H9 (cell line): Measurements from ENCODE around the gene OAS2. TPM values are rescaled to one million over a fixed set of nuclear protein-coding genes. Genes with fewer than 3 reads are reported as not detected.

Experiments used
- DNase-seq: peaks from one replicate; pipeline ENCODE4 v3.0.0-alpha.2; 2017
- H2AFZ ChIP-seq: one replicate; pipeline ENCODE4 v1.6.1; 2013; ENCODE audit warnings: mild to moderate bottlenecking, low read length, control low read depth, moderate library complexity
- H2AK5ac ChIP-seq: 2 replicates; pipeline ENCODE4 v1.6.1; 2013; ENCODE audit warnings: low read length, control low read depth, mixed read lengths; ENCODE audit not compliant: insufficient read length
- H2BK120ac ChIP-seq: one replicate; pipeline ENCODE4 v1.6.1; 2013; ENCODE audit warnings: low read depth, mild to moderate bottlenecking, low read length, control low read depth, inconsistent platforms; ENCODE audit not compliant: poor library complexity, severe bottlenecking
- H2BK12ac ChIP-seq: 2 replicates; pipeline ENCODE4 v1.6.1; 2013; ENCODE audit warnings: low read length, control low read depth, mixed read lengths, low read depth; ENCODE audit not compliant: insufficient read length
- H2BK15ac ChIP-seq: 2 replicates; pipeline ENCODE4 v1.6.1; 2013; ENCODE audit warnings: low read depth, low read length, control low read depth
- H2BK20ac ChIP-seq: one replicate; pipeline ENCODE4 v1.6.1; 2013; ENCODE audit warnings: low read depth, mild to moderate bottlenecking, low read length, control low read depth, inconsistent platforms; ENCODE audit not compliant: poor library complexity, severe bottlenecking
- H2BK5ac ChIP-seq: 2 replicates; pipeline ENCODE4 v1.6.1; 2013; ENCODE audit warnings: low read length, control low read depth, mixed read lengths; ENCODE audit not compliant: insufficient read length
- H3K14ac ChIP-seq: 2 replicates; pipeline ENCODE4 v1.6.1; 2013; ENCODE audit warnings: low read length, control low read depth; ENCODE audit not compliant: insufficient read depth
- H3K18ac ChIP-seq: 2 replicates; pipeline ENCODE4 v1.6.1; 2013; ENCODE audit warnings: low read depth, mild to moderate bottlenecking, mixed read lengths, low read length, control low read depth; ENCODE audit not compliant: insufficient read length
- H3K23ac ChIP-seq: 2 replicates; pipeline ENCODE4 v1.6.1; 2013; ENCODE audit warnings: low read length, control low read depth, mixed read lengths, low read depth; ENCODE audit not compliant: insufficient read length
- H3K23me2 ChIP-seq: 2 replicates; pipeline ENCODE4 v1.6.1; 2013; ENCODE audit warnings: low read depth, mild to moderate bottlenecking, mixed read lengths, low read length, control low read depth; ENCODE audit not compliant: insufficient read length, poor library complexity, severe bottlenecking
- H3K27ac ChIP-seq: 2 replicates; pipeline ENCODE4 v1.5.1; 2013; ENCODE audit warnings: low read length, control low read depth, mixed read lengths, low read depth; ENCODE audit not compliant: insufficient read length
- H3K27me3 ChIP-seq: 2 replicates; pipeline ENCODE4 v1.6.1; 2013; ENCODE audit warnings: low read length, control low read depth, inconsistent platforms; ENCODE audit not compliant: insufficient read depth
- H3K4ac ChIP-seq: 2 replicates; pipeline ENCODE4 v1.6.1; 2013; ENCODE audit warnings: low read depth, mild to moderate bottlenecking, control low read depth, inconsistent platforms, low read length, moderate library complexity
- H3K4me1 ChIP-seq: 2 replicates; pipeline ENCODE4 v1.6.1; 2013; ENCODE audit warnings: low read length, control low read depth, inconsistent platforms; ENCODE audit not compliant: insufficient read depth
- H3K4me2 ChIP-seq: 2 replicates; pipeline ENCODE4 v1.6.1; 2013; ENCODE audit warnings: low read length, control low read depth, mixed read lengths; ENCODE audit not compliant: insufficient read length, insufficient read depth
- H3K56ac ChIP-seq: 2 replicates; pipeline ENCODE4 v1.6.1; 2013; ENCODE audit warnings: low read depth, mild to moderate bottlenecking, mixed read lengths, low read length, control low read depth; ENCODE audit not compliant: insufficient read length
- H3K79me1 ChIP-seq: 2 replicates; pipeline ENCODE4 v1.6.1; 2013; ENCODE audit warnings: low read depth, mild to moderate bottlenecking, moderate library complexity, low read length, control low read depth, inconsistent platforms; ENCODE audit not compliant: insufficient read depth, poor library complexity, severe bottlenecking
- H3K79me2 ChIP-seq: 2 replicates; pipeline ENCODE4 v1.6.1; 2013; ENCODE audit warnings: low read length, control low read depth, inconsistent platforms; ENCODE audit not compliant: insufficient read depth
- H3K9ac ChIP-seq: 2 replicates; pipeline ENCODE4 v1.6.1; 2013; ENCODE audit warnings: low read length, control low read depth, mixed read lengths; ENCODE audit not compliant: insufficient read length; ENCODE audit errors: extremely low read depth
- H3K9me3 ChIP-seq: one replicate; pipeline ENCODE4 v1.6.1; 2013; ENCODE audit warnings: low read depth, low read length, inconsistent platforms; ENCODE audit not compliant: control insufficient read depth
- H3T11ph ChIP-seq: one replicate; pipeline ENCODE4 v1.6.1; 2013; ENCODE audit warnings: mild to moderate bottlenecking, low read length, control low read depth, inconsistent platforms
- H4K20me1 ChIP-seq: one replicate; pipeline ENCODE4 v1.6.1; 2013; ENCODE audit not compliant: control insufficient read depth, insufficient read length, insufficient read depth
- H4K5ac ChIP-seq: 2 replicates; pipeline ENCODE4 v1.6.1; 2013; ENCODE audit warnings: low read depth, mild to moderate bottlenecking, mixed read lengths, low read length, control low read depth; ENCODE audit not compliant: insufficient read length
- H4K8ac ChIP-seq: replicated peaks from 2 replicates; pipeline ENCODE4 v1.6.1; 2013; ENCODE audit warnings: low read length, control low read depth, mixed read lengths, low read depth; ENCODE audit not compliant: insufficient read length
- H4K91ac ChIP-seq: 2 replicates; pipeline ENCODE4 v1.6.1; 2013; ENCODE audit warnings: low read depth, mild to moderate bottlenecking, moderate library complexity, mixed read lengths, low read length, control low read depth; ENCODE audit not compliant: insufficient read length
- H3K27ac Mint-ChIP-seq, 3 experiments: 2 replicates in 2 of 3; 3 replicates in 1 of 3; pipeline ENCODE4 v1.8.0; 2020 to 2021; ENCODE audit warnings: mixed read lengths in 3 of 3, mild to moderate bottlenecking in 1 of 3, moderate library complexity in 1 of 3
- H3K27me3 Mint-ChIP-seq: 2 replicates; pipeline ENCODE4 v1.8.0; 2021; ENCODE audit warnings: low read depth, mild to moderate bottlenecking, moderate library complexity, mixed read lengths
- H3K36me3 Mint-ChIP-seq, 3 experiments: 2 replicates in 2 of 3; 3 replicates in 1 of 3; pipeline ENCODE4 v1.8.0; 2020 to 2021; ENCODE audit warnings: low read depth in 3 of 3, mixed read lengths in 3 of 3; ENCODE audit not compliant: insufficient read depth in 1 of 3
- H3K4me1 Mint-ChIP-seq, 2 experiments: 2 replicates each; pipeline ENCODE4 v1.8.0; 2020; ENCODE audit warnings: mixed read lengths in 2 of 2
- H3K4me3 Mint-ChIP-seq, 2 experiments: 2 replicates in 1 of 2; 3 replicates in 1 of 2; pipeline ENCODE4 v1.8.0; 2020 to 2021; ENCODE audit warnings: mild to moderate bottlenecking in 2 of 2, mixed read lengths in 2 of 2, moderate library complexity in 1 of 2
- H3K9me3 Mint-ChIP-seq, 2 experiments: 2 replicates in 1 of 2; 3 replicates in 1 of 2; pipeline ENCODE4 v1.8.0; 2020; ENCODE audit warnings: mild to moderate bottlenecking in 2 of 2, mixed read lengths in 2 of 2, moderate library complexity in 1 of 2
- WGBS: extraction: QIAGEN DNeasy Blood & Tissue Kit; methylation state at CpG from one replicate; pipeline ENCODE4 v1.1.7; 2013; ENCODE audit warnings: missing lambda C conversion rate, low lambda C conversion rate, mixed read lengths; ENCODE audit not compliant: insufficient read length; ENCODE audit errors: extremely low coverage; 5-methylcytosine and 5-hydroxymethylcytosine counted together
- total RNA-seq: library from RNA; stranded (reverse); gene quantifications from 2 replicates; pipeline ENCODE4 v1.2.1, GENCODE V29; 2021
- TF ChIP-seq, protein P1 (sequence below): fragments of 200-600 bp; sonication (generic); conservative IDR thresholded peaks from 3 replicates; pipeline ENCODE4 v1.8.0; 2021; ENCODE audit warnings: antibody characterized with exemption, mild to moderate bottlenecking

The OAS2 gene
- total RNA-seq, 1 experiment from 2014 or later: not detected

DNA sequence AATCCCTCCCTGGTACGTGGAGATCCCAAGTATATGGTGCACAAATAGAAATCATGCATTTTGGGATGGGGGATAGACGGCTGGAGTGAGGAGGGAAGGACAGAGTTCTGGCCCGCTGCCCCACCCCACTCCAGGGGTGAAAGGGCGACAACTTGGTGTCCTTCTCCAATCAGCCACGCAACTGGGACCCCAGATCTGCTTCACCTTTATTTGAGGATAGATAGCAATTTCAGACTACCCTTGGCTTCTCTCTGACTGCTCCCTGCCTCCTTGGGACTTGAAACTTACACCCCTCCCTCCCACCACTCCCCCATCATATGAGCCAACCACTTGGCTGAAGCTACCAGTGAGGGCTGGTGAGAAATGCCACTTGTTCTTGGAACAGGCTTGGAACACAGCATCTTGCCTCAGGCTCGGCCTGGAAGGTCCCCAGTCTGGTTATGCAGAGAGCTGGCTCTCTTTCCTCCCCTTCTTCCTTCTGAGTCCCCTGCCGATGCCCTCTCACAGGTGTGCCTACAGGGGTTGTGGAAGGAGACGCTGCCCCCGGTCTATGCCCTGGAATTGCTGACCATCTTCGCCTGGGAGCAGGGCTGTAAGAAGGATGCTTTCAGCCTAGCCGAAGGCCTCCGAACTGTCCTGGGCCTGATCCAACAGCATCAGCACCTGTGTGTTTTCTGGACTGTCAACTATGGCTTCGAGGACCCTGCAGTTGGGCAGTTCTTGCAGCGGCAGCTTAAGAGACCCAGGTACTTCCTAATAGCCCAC, 31.9 kb upstream of the OAS2 start:
- H3K36me3 Mint-ChIP-seq: no peaks in the 10 kb centered on the region
- WGBS: no CpG with 5 or more reads among the region's 14 CpGs
- Histone ChIP-seq H3K27ac (no peak overlapping the region), H2AK5ac (no peak overlapping the region), H3K18ac (no peak overlapping the region), H3K23me2 (no peaks in the 10 kb centered on the region), H2BK12ac (no peak overlapping the region), H2BK5ac (no peak overlapping the region), H3T11ph (no peak overlapping the region), H4K8ac (no peak overlapping the region), H3K79me1 (no peaks in the 10 kb centered on the region), H4K91ac (no peak overlapping the region), H2BK20ac (no peak overlapping the region), H2BK120ac (no peak overlapping the region), H3K4me2 (no peak overlapping the region), H3K9ac (no peak overlapping the region), H3K79me2 (no peaks in the 10 kb centered on the region), H3K27me3 (no peaks in the 10 kb centered on the region), H3K4ac (no peak overlapping the region), H3K9me3 (no peaks in the 10 kb centered on the region), H3K56ac (no peak overlapping the region), H2AFZ (no peak overlapping the region), H3K14ac (no peak overlapping the region), H4K20me1 (no peaks in the 10 kb centered on the region), H3K23ac (no peak overlapping the region), H2BK15ac (no peak overlapping the region), H3K4me1 (no peaks in the 10 kb centered on the region), H4K5ac (no peak overlapping the region)
- H3K27ac Mint-ChIP-seq: no peak overlapping the region
- H3K4me3 Mint-ChIP-seq: no peak overlapping the region
- no peak for DNase-seq
- H3K27me3 Mint-ChIP-seq: no peaks in the 10 kb centered on the region; the same call in 1 of the 2 replicates
- H3K4me1 Mint-ChIP-seq: peaks cover 4% of the 10 kb centered on the region in 2 experiments; a peak in 2 of 4 replicates
- no peaks in the 10 kb centered on the region for H3K9me3 Mint-ChIP-seq
- TF ChIP-seq, protein P1, sequence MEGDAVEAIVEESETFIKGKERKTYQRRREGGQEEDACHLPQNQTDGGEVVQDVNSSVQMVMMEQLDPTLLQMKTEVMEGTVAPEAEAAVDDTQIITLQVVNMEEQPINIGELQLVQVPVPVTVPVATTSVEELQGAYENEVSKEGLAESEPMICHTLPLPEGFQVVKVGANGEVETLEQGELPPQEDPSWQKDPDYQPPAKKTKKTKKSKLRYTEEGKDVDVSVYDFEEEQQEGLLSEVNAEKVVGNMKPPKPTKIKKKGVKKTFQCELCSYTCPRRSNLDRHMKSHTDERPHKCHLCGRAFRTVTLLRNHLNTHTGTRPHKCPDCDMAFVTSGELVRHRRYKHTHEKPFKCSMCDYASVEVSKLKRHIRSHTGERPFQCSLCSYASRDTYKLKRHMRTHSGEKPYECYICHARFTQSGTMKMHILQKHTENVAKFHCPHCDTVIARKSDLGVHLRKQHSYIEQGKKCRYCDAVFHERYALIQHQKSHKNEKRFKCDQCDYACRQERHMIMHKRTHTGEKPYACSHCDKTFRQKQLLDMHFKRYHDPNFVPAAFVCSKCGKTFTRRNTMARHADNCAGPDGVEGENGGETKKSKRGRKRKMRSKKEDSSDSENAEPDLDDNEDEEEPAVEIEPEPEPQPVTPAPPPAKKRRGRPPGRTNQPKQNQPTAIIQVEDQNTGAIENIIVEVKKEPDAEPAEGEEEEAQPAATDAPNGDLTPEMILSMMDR: no peak
